Mammary epithelial cell (primary cell): ENCODE results near the gene LRRC8A.

ENCODE experiments used
- EZH2 ChIP-seq: IDR thresholded peaks from 2 replicates; pipeline ENCODE4 v1.6.1; 2012; ENCODE audit warnings: low read length, inconsistent platforms, borderline replicate concordance
- TF ChIP-seq, protein P1 (sequence below), 2 donors: IDR thresholded peaks in 1 of 2; conservative IDR thresholded peaks in 1 of 2; 2 replicates each; pipeline ENCODE4 v1.5.1; 2011 to 2012; ENCODE audit warnings: inconsistent platforms in 2 of 2, low read length in 2 of 2, mild to moderate bottlenecking in 2 of 2, control low read depth in 1 of 2, low read depth in 1 of 2; ENCODE audit not compliant: insufficient read depth in 1 of 2; ENCODE audit errors: extremely low read depth in 1 of 2

DNA sequence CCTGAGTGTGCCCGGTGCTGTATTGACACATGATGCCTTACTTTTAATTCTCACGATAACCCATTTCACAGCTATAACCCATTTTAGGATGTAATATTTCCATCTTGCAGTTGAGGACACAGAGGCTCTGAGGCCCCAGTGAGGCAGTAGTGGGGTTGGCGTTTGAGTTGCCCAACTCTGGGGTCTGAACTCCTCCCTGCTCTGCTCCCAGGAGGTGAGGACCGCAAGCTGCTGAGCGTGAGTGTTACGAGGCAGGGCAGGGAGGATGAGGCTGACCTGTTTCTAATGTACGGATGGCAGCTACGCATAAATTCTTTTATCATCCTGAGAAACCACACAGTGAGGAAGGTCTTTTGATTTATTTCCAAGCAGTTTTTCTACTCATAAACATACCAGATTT lies 11.4 kb downstream of the LRRC8A start:
- TF ChIP-seq EZH2 = no peak
- TF ChIP-seq, protein P1, sequence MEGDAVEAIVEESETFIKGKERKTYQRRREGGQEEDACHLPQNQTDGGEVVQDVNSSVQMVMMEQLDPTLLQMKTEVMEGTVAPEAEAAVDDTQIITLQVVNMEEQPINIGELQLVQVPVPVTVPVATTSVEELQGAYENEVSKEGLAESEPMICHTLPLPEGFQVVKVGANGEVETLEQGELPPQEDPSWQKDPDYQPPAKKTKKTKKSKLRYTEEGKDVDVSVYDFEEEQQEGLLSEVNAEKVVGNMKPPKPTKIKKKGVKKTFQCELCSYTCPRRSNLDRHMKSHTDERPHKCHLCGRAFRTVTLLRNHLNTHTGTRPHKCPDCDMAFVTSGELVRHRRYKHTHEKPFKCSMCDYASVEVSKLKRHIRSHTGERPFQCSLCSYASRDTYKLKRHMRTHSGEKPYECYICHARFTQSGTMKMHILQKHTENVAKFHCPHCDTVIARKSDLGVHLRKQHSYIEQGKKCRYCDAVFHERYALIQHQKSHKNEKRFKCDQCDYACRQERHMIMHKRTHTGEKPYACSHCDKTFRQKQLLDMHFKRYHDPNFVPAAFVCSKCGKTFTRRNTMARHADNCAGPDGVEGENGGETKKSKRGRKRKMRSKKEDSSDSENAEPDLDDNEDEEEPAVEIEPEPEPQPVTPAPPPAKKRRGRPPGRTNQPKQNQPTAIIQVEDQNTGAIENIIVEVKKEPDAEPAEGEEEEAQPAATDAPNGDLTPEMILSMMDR (conservative IDR thresholded peaks at IDR 0.05 in 1 of 2, IDR thresholded peaks at IDR 0.05 in 1 of 2; ENCODE audit: extremely low read depth in 1 of 2, insufficient read depth in 1 of 2, low read depth in 1 of 2, low read length in 2 of 2) = no peak
